ENCODE data around the gene S1PR4. TPM values are rescaled to one million over a fixed set of nuclear protein-coding genes. Genes with fewer than 3 reads are reported as not detected.
A peak's percentile ranks its signal among the peaks of the same experiment; 100 is the strongest.
"Not testable (repeated sequence)": the region's sequence is repeated elsewhere in the genome, so short reads cannot be mapped to it uniquely, and the experiment has no call there.

S1PR4 gene
- total RNA-seq, 1 donor from 2014 or later, result 0.51 TPM

GRCh38 chr19:3194106-3195087 is 15.8 kb downstream of the S1PR4 start:
- DNase-seq (ENCODE audit: low read depth in 2 of 2), result no peak

- DNase-seq (ENCODE audit: low read depth in 2 of 2), result no peak
Measured at GRCh38 chr19:3196064-3196932, 17.7 kb downstream of the S1PR4 start.

- DNase-seq (ENCODE audit: low read depth in 2 of 2), result no peak
Measured at GRCh38 chr19:3196933-3197205, 18.3 kb downstream of the S1PR4 start.

DNA sequence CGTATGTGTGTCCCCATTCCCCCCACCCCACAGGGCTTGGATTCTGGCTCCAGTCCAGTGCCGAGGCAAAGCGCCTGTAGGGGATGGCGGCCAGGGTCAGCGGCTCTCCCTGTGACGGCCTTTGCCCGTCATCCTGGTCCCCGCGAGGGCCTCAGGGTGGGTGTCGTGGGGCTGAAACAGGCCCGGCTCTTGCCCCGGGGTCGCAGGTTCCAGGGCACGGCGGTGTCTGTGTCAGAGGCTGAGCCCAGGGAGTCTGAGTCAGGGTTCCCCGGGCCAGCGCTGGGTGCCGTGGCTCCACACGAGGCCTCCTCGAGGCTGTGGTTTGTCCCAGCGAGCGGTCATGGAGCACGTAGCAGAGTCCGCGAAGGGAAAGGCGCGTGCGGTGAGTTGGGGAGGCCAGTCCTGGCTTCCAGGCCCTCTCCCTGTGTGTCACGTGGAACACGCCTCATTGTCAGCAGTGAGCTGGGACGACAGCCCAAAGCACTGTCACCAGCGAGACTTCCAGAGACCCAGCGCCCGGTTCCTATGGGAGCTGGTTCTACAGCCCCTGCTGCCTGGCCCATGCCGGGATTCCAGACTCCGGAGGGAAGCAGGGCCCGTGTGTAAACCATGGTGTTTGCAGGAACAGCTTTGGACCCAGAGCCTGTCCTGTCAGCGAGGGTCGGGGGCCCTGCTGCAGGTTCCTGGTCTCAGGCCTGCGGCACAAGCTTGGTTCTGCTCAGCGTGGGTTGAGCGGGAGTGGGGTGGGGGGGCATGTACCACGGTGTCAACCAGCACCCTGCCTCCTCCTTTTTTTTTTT is 20.5 kb downstream of the S1PR4 start:
- no peak for DNase-seq (ENCODE audit: low read depth in 2 of 2)

- no peak for DNase-seq (ENCODE audit: low read depth in 2 of 2)
Measured at GRCh38 chr19:3201072-3201700, 22.6 kb downstream of the S1PR4 start.

GRCh38 chr19:3201911-3202310 is 23.3 kb downstream of the S1PR4 start:
- no peak for DNase-seq (ENCODE audit: low read depth in 2 of 2)

GRCh38 chr19:3202346-3202745 is 23.8 kb downstream of the S1PR4 start:
- no peak for DNase-seq (ENCODE audit: low read depth in 2 of 2)

DNA sequence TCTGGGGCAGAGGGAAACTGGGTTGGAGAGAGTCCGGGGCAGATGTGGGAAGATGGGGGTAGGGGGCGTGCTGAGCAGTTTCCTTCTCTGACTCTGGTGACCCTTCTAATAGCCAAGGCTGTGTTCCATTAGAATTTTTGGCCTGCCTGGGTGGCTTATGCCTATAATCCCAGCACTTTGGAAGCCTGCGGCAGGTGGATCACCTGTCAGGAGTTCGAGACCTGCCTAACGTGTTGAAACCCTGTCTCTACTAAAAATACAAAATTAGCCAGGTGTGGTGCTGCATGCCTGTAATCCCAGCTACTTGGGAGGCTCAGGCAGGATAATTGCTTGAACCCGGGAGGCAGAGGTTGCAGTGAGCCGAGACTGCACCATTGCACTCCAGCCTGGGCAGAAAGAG is 24.3 kb downstream of the S1PR4 start:
- not testable (repeated sequence) for DNase-seq (ENCODE audit: low read depth in 2 of 2)

DNA sequence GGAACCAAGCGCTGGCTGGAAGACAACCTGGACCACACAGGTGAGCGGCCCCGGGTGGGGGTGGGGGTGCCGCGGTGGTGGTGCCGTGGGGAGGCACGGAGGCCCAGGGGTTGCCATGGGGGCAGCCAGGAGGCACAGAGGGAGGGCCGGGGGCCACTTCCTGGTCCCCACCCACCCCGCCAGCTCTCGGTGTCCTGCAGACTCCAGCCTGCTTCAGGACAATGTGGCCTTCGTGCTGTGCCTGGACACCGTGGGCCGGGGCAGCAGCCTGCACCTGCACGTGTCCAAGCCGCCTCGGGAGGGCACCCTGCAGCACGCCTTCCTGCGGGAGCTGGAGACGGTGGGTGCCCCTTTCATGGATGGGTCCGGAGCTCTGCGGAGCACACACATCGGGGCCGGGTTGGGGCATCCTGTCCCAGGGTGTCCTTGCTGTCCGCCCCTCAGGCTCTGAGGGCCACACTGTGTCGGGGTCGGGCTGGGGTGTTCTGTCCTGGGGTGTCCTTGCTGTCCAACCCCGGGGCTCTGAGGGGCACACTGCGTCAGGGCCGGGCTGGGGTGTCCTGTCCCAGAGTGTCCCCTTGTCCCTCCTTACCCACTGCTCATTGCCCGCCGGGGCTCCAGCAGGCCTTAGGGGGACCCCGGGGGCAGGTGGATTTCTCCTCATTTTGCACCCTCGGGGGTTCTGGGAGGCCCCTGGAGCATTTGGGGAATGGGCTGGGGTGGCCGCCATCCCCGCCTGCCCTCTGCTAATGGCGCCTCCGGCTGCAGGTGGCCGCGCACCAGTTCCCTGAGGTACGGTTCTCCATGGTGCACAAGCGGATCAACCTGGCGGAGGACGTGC is 25.5 kb downstream of the S1PR4 start:
- DNase-seq (ENCODE audit: low read depth in 2 of 2), result no peak

- no peak for DNase-seq (ENCODE audit: low read depth in 2 of 2)
Measured at GRCh38 chr19:3204646-3205275, 26.2 kb downstream of the S1PR4 start.

DNA sequence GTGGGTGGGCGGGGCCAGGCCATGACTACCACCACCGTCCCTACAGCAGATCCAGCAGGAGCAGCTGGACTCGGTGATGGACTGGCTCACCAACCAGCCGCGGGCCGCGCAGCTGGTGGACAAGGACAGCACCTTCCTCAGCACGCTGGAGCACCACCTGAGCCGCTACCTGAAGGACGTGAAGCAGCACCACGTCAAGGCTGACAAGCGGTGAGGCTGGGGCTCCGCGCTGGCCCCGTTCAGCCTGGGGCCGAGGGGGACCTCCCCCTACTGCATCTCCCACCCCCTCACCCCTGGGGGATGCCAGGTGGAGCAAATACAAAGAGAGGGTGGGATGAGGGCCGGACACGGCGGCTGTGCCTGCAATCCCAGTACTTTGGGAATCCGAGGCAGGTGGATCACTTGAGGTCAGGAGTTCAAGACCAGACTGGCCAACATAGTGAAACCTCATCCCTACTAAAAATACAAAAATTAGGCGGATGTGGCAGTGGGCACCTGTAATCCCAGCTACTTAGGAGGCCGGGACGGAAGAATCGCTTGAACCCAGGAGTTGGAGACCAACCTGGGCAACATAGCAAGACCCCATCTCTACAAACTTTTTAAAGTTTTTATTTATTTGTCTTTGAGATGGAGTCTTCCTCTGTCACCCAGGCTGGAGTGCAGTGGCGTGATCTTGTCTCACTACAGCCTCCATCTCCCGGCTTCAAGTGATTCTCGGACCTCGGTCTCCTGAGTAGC is 27.8 kb downstream of the S1PR4 start:
- no peak for DNase-seq (ENCODE audit: low read depth in 2 of 2)

DNA sequence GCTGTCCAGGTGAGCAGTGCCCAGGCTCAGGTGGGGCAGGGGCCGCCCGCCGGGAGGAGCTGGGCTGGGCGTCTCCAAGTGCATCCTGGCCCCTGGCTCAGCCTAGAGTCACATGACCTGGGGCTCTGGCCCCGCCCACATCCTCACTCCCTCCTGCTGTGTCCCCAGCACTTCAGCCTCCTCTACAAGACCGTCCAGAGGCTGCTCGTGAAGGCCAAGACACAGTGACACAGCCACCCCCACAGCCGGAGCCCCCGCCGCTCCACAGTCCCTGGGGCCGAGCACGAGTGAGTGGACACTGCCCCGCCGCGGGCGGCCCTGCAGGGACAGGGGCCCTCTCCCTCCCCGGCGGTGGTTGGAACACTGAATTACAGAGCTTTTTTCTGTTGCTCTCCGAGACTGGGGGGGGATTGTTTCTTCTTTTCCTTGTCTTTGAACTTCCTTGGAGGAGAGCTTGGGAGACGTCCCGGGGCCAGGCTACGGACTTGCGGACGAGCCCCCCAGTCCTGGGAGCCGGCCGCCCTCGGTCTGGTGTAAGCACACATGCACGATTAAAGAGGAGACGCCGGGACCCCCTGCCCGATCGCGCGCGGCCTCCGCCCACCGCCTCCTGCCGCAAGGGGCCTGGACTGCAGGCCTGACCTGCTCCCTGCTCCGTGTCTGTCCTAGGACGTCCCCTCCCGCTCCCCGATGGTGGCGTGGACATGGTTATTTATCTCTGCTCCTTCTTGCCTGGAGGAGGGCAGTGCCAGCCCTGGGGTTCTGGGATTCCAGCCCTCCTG is 29.1 kb downstream of the S1PR4 start:
- DNase-seq (ENCODE audit: low read depth in 2 of 2), result no peak

GRCh38 chr19:3208317-3209207 is 30.0 kb downstream of the S1PR4 start:
- DNase-seq (ENCODE audit: low read depth in 2 of 2), result no peak

DNA sequence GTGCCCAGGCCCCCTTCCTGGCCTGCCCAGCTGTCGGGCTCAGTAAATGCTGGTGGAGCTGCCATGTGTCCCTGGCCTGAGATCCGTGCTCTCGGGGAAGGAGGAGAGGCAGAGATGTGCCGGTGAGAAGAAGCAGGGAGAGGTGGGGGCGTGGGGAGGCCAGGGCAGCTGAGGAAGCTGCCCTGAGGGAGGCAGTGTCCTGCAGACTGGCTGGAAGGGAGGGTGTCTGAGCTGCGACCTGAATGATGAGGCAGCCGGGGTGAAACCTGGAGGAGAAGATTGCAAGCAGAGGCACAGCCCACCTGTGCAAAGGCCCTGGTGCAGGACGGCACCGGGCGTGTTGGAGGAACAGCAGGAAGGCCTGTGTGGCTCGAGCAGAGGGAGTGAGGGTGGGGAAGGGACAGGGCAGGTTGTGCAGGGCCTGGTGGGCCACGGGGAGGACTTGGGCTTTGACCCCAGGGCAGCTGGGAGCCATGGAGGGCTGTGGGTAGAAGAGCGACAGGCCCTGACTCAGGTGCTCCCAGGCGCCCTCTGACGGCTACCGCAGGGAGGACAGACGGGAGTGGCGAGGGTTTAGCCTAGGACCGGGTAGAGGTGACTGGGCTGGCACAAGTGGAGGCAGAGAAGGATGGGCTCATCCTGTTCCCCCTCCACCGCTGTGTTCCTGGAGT is 31.9 kb downstream of the S1PR4 start:
- peak; percentile 4 to 38 for DNase-seq (ENCODE audit: low read depth in 2 of 2)

- no peak for DNase-seq (ENCODE audit: low read depth in 2 of 2)
Measured at GRCh38 chr19:3211191-3211590, 32.6 kb downstream of the S1PR4 start.

DNA sequence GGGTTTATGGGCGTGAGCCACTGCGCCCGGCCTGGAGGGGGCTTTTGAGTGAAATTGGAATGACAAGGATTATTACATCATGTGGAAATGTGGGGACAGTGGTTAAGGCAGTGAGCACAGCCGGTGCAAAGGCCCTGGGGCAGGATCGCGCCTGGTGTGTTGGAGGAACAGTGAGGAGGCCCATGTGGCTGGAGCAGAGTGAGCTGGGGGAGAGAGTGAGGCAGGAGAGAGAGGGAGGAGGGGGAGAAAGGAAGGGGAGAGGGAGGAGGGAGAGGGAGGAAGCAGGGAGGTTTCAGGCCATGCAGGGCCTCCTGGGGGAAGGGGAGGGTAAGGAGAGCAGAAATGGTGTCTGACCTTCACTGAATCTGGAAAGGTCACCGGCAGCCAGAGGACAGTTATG is 34.6 kb downstream of the S1PR4 start:
- no peak for DNase-seq (ENCODE audit: low read depth in 2 of 2)

GRCh38 chr19:3216874-3217273 is 38.3 kb downstream of the S1PR4 start:
- no peak for DNase-seq (ENCODE audit: low read depth in 2 of 2)
